ENCODE results near the gene RXRA. TPM values are rescaled to one million over a fixed set of nuclear protein-coding genes. Genes with fewer than 3 reads are reported as not detected.

The RXRA gene
- 7.1 and 27.0 TPM in 2 replicates for total RNA-seq (ENCODE audit: low replicate concordance)

DNA sequence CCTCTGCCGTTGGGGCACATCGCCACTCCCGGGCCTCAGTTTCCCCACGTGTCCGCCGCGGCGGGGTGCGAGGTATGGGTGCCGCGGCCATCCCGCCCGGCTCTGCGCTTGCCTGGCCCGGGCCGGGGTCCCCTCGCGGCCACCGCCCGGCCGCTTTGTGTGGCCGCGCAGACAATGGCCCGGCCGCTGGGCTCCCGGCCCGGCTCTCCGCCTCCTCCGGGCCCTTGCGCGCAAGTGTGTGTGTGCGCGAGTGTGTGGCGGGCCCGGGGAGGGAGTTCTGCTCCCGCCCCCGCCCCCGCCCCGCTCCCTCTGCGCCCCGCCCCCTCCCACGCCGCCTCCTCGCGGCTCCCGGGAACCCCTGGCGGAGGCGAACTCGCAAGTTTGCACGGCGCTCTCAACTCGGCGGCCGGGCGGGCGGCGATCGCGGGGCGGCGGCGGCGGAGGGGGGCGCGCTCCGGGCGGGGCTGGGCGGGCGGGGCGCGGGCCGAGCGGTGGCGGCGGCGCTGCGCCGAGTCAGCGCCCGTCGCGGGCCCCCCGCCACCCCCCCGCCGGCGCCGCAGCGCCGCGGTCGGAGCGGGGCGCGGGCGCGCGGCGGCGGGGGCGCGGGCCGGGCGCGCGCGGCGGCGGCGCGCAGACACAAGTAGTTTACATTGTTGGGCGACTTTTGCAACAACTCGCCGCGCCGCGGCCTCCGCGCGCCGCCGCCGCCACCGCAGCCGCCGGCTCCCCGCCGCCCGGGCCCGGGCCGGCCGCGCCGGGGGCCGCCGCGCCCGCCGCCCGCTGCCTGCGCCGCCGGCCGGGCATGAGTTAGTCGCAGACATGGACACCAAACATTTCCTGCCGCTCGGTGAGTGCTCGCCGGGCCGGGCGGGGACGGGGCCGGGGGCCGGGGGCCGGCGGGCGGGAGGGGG is at the start of gene RXRA:
Gene RXRA, plus strand, starts transcription at position 643 of the 911 bp plus-strand sequence. Its CDS starts 177 bp downstream, at position 820.

Other genes starting within 250 kb of the RXRA start
- 9.9 and 13.2 TPM in 2 replicates for gene WDR5, start 190.4 kb upstream of the RXRA start, total RNA-seq (ENCODE audit: low replicate concordance)
- not detected in 2 replicates for gene RNU6ATAC, start 161.9 kb upstream of the RXRA start, total RNA-seq (ENCODE audit: low replicate concordance)